OCI-LY1 (cell line): ENCODE measurements around the gene TMEM207.

Source experiments
- CTCF ChIP-seq: fragments of 200-600 bp; sonication (generic), shearing (Covaris generic); IDR thresholded peaks from 2 replicates; pipeline ENCODE4 v1.5.1; 2017; ENCODE audit warnings: mild to moderate bottlenecking, antibody characterized with exemption, low read length, moderate library complexity, mixed read lengths
- EZH2 ChIP-seq: fragments of 200-600 bp; sonication (generic), shearing (Covaris generic); IDR thresholded peaks from 2 replicates; pipeline ENCODE4 v1.8.0; 2017; ENCODE audit warnings: borderline replicate concordance, mixed run types, mild to moderate bottlenecking, antibody characterized with exemption, low read length, moderate library complexity, mixed read lengths

- TF ChIP-seq CTCF (no peak), EZH2 (no peak)
These were observed 36.8 kb upstream of the TMEM207 start for GRCh38 chr3:190486533-190486864.
